ENCODE measurements around the gene SPAG9. TPM values are rescaled to one million over a fixed set of nuclear protein-coding genes. Genes with fewer than 3 reads are reported as not detected.

Gene SPAG9
- total and polyA plus RNA-seq, 7 donors, result 21.6 to 79.9 (median 74.3) TPM

- Histone ChIP-seq H3K27ac (no peak overlapping the region), H3K27me3 (no peaks in the 10 kb centered on the region), H3K36me3 (peaks cover 0 to 33% (median 2%) of the 10 kb centered on the region in 4 donors), H3K4me3 (no peak overlapping the region), H3K9me3 (no peaks in the 10 kb centered on the region), H3K4me1 (peaks cover 0 to 6% (median 3%) of the 10 kb centered on the region in 4 donors)
- WGBS, 2 donors, result 97% methylated on average over 3 of the region's 3 CpGs
- TF ChIP-seq POLR2AphosphoS5 (IDR thresholded peaks at IDR 0.05) (no peak), EP300 (IDR thresholded peaks at IDR 0.05) (no peak), POLR2A (IDR thresholded peaks at IDR 0.05) (no peak), CTCF (IDR thresholded peaks at IDR 0.05) (no peak)
- intact Hi-C loops (cut with DNase I), result loop anchor here (10.0 kb wide), 1 partner anchor 615 kb away; the partner anchor contains the start of gene SPATA20
- no peak for DNase-seq
Observed at GRCh38 chr17:51159604-51160003, 38.9 kb upstream of the SPAG9 start.

- Histone ChIP-seq H3K27ac (no peak overlapping the region), H3K27me3 (no peaks in the 10 kb centered on the region), H3K4me1 (peaks cover 0 to 22% (median 18%) of the 10 kb centered on the region in 4 donors), H3K36me3 (peaks cover 0 to 15% (median 0%) of the 10 kb centered on the region in 4 donors), H3K9me3 (no peaks in the 10 kb centered on the region), H3K4me3 (no peak overlapping the region)
- intact Hi-C loops (cut with DNase I), result loop anchor here (10.0 kb wide), 1 partner anchor 611 kb away; the partner anchor contains the start of gene SPATA20
- WGBS, 2 donors, result 95 to 98% methylated on average over 8 of the region's 8 CpGs
- DNase-seq, result no peak
- TF ChIP-seq EP300 (IDR thresholded peaks at IDR 0.05) (no peak), POLR2A (IDR thresholded peaks at IDR 0.05) (no peak), CTCF (IDR thresholded peaks at IDR 0.05) (no peak), POLR2AphosphoS5 (IDR thresholded peaks at IDR 0.05) (no peak)
Observed at GRCh38 chr17:51155416-51155815, 34.7 kb upstream of the SPAG9 start.

- peaks cover 0 to 8% (median 0%) of the 10 kb centered on the region in 4 donors for H3K36me3 ChIP-seq
- intact Hi-C loops (cut with DNase I), result loop anchor here (5.0 to 10.0 kb wide), 3 partner anchors 97 to 609 kb away; partner anchors contain the start of gene SPATA20
- TF ChIP-seq EP300 (IDR thresholded peaks at IDR 0.05), result no peak
- no peak for TF ChIP-seq CTCF (IDR thresholded peaks at IDR 0.05)
- TF ChIP-seq POLR2AphosphoS5 (IDR thresholded peaks at IDR 0.05), result no peak
- TF ChIP-seq POLR2A (IDR thresholded peaks at IDR 0.05), result no peak
- H3K27me3 ChIP-seq, result no peaks in the 10 kb centered on the region
- H3K27ac ChIP-seq, result peak overlapping the region in 2 of 4 donors; percentile 88 to 94
- no peaks in the 10 kb centered on the region for H3K9me3 ChIP-seq
- peaks cover 0 to 22% (median 18%) of the 10 kb centered on the region in 4 donors for H3K4me1 ChIP-seq
- peak overlapping the region; percentile 52 to 66 (median 57) for H3K4me3 ChIP-seq
- WGBS, 2 donors, result 5 to 15% methylated on average over 6 of the region's 6 CpGs
- no peak for DNase-seq
Observed at GRCh38 chr17:51154176-51154575, 33.5 kb upstream of the SPAG9 start.

- H3K9me3 ChIP-seq, result no peaks in the 10 kb centered on the region
- H3K4me1 ChIP-seq, result peaks cover 0 to 22% (median 18%) of the 10 kb centered on the region in 4 donors
- TF ChIP-seq POLR2A (IDR thresholded peaks at IDR 0.05) (no peak), EP300 (IDR thresholded peaks at IDR 0.05) (peak in 2 of 4 donors; percentile 16 to 33), CTCF (IDR thresholded peaks at IDR 0.05) (peak; percentile 65 to 70 (median 66)), POLR2AphosphoS5 (IDR thresholded peaks at IDR 0.05) (peak in 3 of 4 donors; percentile 65 to 87 (median 68))
- peak within 1 kb of the TSS; percentile 88 to 94 (median 88) for H3K27ac ChIP-seq
- peak within 1 kb of the TSS; percentile 52 to 66 (median 57) for H3K4me3 ChIP-seq
- H3K27me3 ChIP-seq, result no peaks in the 10 kb centered on the region
- peak; percentile 98 for DNase-seq
- intact Hi-C loops (cut with DNase I), result loop anchor here (1.0 to 10.0 kb wide), 5 partner anchors 32 to 609 kb away; partner anchors contain the start of gene SPATA20
- peaks cover 0 to 8% (median 0%) of the 10 kb centered on the region in 4 donors for H3K36me3 ChIP-seq
- WGBS, 2 donors, result 0% methylated on average over 60 of the region's 60 CpGs
Observed at GRCh38 chr17:51153210-51154072, 32.8 kb upstream of the SPAG9 start, which contains the start of gene NME1. Gene NME1, plus strand, starts transcription at chr17:51153559. Its CDS starts 2,096 bp downstream, at chr17:51155655.

Data from sigmoid colon (tissue), 7 donors.